Gastrocnemius medialis (tissue), 4 donors: ENCODE data around the gene C11orf52. TPM values are rescaled to one million over a fixed set of nuclear protein-coding genes. Genes with fewer than 3 reads are reported as not detected.
A peak's percentile ranks its signal among the peaks of the same experiment; 100 is the strongest.

Experiments
- ATAC-seq, 2 donors: fragments of 150-250 bp; one replicate each; pipeline ENCODE4 v1.9.1; 2016
- DNase-seq, 2 donors: peaks; one replicate each; pipeline ENCODE4 v3.0.0-alpha.2; 2019
- H3K27ac ChIP-seq, 4 donors: fragments of 200-600 bp; sonication (generic); 1 replicate in 1 of 4; 2 replicates in 3 of 4; pipeline ENCODE4 v1.5.1; 2016 to 2018; ENCODE audit warnings: mild to moderate bottlenecking in 2 of 4, moderate library complexity in 1 of 4
- H3K27me3 ChIP-seq, 3 donors: fragments of 200-600 bp; sonication (generic) in 2 of 3; 1 replicate in 1 of 3; 2 replicates in 2 of 3; pipeline versions ENCODE4 v1.5.1 to v1.6.0; 2016 to 2019; ENCODE audit warnings: mild to moderate bottlenecking in 1 of 3, moderate library complexity in 1 of 3
- H3K36me3 ChIP-seq, 2 donors: fragments of 200-600 bp; sonication (generic) in 1 of 2; one replicate each; pipeline ENCODE4 v1.5.1; 2017 to 2018
- H3K4me1 ChIP-seq, 2 donors: fragments of 200-600 bp; sonication (generic) in 1 of 2; one replicate each; pipeline ENCODE4 v1.5.1; 2016 to 2017; ENCODE audit warnings: mild to moderate bottlenecking in 2 of 2
- H3K4me3 ChIP-seq, 4 donors: fragments of 200-600 bp; sonication (generic) in 3 of 4; 1 replicate in 1 of 4; 2 replicates in 3 of 4; pipeline ENCODE4 v1.5.1; 2016 to 2019; ENCODE audit warnings: mild to moderate bottlenecking in 2 of 4
- H3K9me3 ChIP-seq, 3 donors: fragments of 200-600 bp; sonication (generic) in 2 of 3; 1 replicate in 1 of 3; 2 replicates in 2 of 3; pipeline ENCODE4 v1.5.1; 2016 to 2019
- POLR2A ChIP-seq, 2 donors: fragments of 450-650 bp; IDR thresholded peaks; one replicate each; pipeline ENCODE4 v1.6.1; 2017; ENCODE audit warnings: antibody characterized with exemption in 2 of 2, mild to moderate bottlenecking in 2 of 2, moderate library complexity in 2 of 2
- in situ Hi-C, 4 donors: fragments of 200-750 bp; cut with MboI; loops; one replicate each; pipeline versions ENCODE4 v1.15.0 to v1.8.0; 2017; ENCODE audit warnings: low sequenced_read_pairs in 4 of 4
- intact Hi-C: fragments of 100-400 bp; cut with DNase I; formaldehyde crosslinking; loops from one replicate; pipeline ENCODE4 v1.15.1; 2023; ENCODE audit warnings: low total_unique reads
- total RNA-seq, 4 donors: library from RNA; depleted of rRNA; stranded (reverse); fragments of >200 nt; gene quantifications; one replicate each; pipeline versions ENCODE4 v1.1.0 to v1.2.3, GENCODE V29; 2016
- TF ChIP-seq, protein P1 (sequence below), 5 experiments: fragments of 450-650 bp in 3 of 5; fragments of 200-600 bp in 2 of 5; sonication (generic) in 2 of 5; IDR thresholded peaks in 4 of 5; conservative IDR thresholded peaks in 1 of 5; 1 replicate in 4 of 5; 2 replicates in 1 of 5; pipeline ENCODE4 v1.5.1; 2016 to 2019; ENCODE audit warnings: antibody characterized with exemption in 5 of 5, mild to moderate bottlenecking in 3 of 5, moderate library complexity in 3 of 5

Gene C11orf52
- total RNA-seq, 4 donors from 2014 or later, result 6.3 to 23.8 (median 11.9) TPM

- TF ChIP-seq POLR2A (IDR thresholded peaks at IDR 0.05), result no peak
- peaks cover 51 to 60% of the 10 kb centered on the region in 2 donors for H3K4me1 ChIP-seq
- in situ Hi-C loops, result no loop called here
- no peaks in the 10 kb centered on the region for H3K36me3 ChIP-seq
- H3K9me3 ChIP-seq, result no peaks in the 10 kb centered on the region
- no peak for ATAC-seq
- H3K27ac ChIP-seq, result peak overlapping the region; percentile 91 to 94 (median 92)
- H3K27me3 ChIP-seq, result no peaks in the 10 kb centered on the region
- H3K4me3 ChIP-seq, result no peak overlapping the region
- DNase-seq, result no peak
- intact Hi-C loops, result no loop called here
These were observed 1.4 kb upstream of the C11orf52 start for GRCh38 chr11:111917312-111917711.

GRCh38 chr11:111917788-111918187 lies 925 bp upstream of the C11orf52 start:
- intact Hi-C loops (no loop called here), in situ Hi-C loops (no loop called here)
- Histone ChIP-seq H3K9me3 (no peaks in the 10 kb centered on the region), H3K27ac (peak overlapping the region; percentile 91 to 94 (median 92)), H3K4me1 (peaks cover 50 to 64% of the 10 kb centered on the region in 2 donors), H3K4me3 (no peak overlapping the region), H3K27me3 (no peaks in the 10 kb centered on the region), H3K36me3 (no peaks in the 10 kb centered on the region)
- DNase-seq (no peak), ATAC-seq (no peak)
- no peak for TF ChIP-seq POLR2A (IDR thresholded peaks at IDR 0.05)
- TF ChIP-seq, protein P1, sequence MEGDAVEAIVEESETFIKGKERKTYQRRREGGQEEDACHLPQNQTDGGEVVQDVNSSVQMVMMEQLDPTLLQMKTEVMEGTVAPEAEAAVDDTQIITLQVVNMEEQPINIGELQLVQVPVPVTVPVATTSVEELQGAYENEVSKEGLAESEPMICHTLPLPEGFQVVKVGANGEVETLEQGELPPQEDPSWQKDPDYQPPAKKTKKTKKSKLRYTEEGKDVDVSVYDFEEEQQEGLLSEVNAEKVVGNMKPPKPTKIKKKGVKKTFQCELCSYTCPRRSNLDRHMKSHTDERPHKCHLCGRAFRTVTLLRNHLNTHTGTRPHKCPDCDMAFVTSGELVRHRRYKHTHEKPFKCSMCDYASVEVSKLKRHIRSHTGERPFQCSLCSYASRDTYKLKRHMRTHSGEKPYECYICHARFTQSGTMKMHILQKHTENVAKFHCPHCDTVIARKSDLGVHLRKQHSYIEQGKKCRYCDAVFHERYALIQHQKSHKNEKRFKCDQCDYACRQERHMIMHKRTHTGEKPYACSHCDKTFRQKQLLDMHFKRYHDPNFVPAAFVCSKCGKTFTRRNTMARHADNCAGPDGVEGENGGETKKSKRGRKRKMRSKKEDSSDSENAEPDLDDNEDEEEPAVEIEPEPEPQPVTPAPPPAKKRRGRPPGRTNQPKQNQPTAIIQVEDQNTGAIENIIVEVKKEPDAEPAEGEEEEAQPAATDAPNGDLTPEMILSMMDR (IDR thresholded peaks at IDR 0.05 in 4 of 5, conservative IDR thresholded peaks at IDR 0.05 in 1 of 5), result no peak

GRCh38 chr11:111920908-111921307 lies 2.2 kb downstream of the C11orf52 start:
- Histone ChIP-seq H3K27ac (peak overlapping the region; percentile 91 to 94 (median 92)), H3K9me3 (no peaks in the 10 kb centered on the region), H3K4me3 (no peak overlapping the region), H3K27me3 (no peaks in the 10 kb centered on the region), H3K4me1 (peaks cover 65 to 79% of the 10 kb centered on the region in 2 donors), H3K36me3 (no peaks in the 10 kb centered on the region)
- TF ChIP-seq, protein P1 (IDR thresholded peaks at IDR 0.05 in 4 of 5, conservative IDR thresholded peaks at IDR 0.05 in 1 of 5), result no peak
- TF ChIP-seq POLR2A (IDR thresholded peaks at IDR 0.05), result no peak
- in situ Hi-C loops, result no loop called here
- ATAC-seq, result no peak
- DNase-seq, result no peak
- intact Hi-C loops, result no loop called here

DNA sequence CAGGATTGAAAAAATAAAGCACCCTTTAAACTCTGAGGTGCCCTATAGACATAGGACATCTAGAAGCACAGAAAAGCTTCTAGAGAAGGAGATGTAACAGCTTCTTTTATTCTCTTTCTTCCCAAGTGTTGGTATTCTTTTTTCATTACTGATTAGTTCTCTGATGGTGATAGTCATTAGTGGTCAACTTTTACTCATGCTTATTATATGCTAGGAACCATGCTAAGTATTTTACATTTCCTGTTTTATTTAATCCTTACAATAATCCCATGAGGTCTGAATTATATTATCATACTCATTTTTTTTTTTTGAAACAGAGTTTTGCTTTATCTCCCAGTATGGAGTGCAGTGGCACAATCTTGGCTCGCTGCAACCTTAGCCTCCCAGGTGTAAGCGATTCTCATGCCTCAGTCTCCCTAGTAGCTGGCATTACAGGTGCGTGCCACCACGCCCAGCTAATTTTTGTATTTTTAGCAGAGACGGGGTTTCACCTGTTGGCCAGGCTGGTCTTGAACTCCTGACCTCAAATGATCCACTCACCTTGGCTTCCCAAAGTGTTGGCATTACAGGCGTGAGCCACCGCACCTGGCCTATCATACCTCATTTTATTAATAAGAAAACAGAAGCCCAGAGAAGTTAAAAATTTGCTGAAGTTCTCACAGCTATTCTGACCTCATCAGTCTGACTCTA lies 3.0 kb downstream of the C11orf52 start:
- intact Hi-C loops (no loop called here), in situ Hi-C loops (no loop called here)
- Histone ChIP-seq H3K4me3 (no peak overlapping the region), H3K27me3 (no peaks in the 10 kb centered on the region), H3K36me3 (no peaks in the 10 kb centered on the region), H3K27ac (peak overlapping the region; percentile 91 to 94 (median 92)), H3K4me1 (peaks cover 72 to 82% of the 10 kb centered on the region in 2 donors), H3K9me3 (no peaks in the 10 kb centered on the region)
- TF ChIP-seq, protein P1 (IDR thresholded peaks at IDR 0.05 in 4 of 5, conservative IDR thresholded peaks at IDR 0.05 in 1 of 5), result no peak
- TF ChIP-seq POLR2A (IDR thresholded peaks at IDR 0.05), result no peak
- ATAC-seq (no peak), DNase-seq (no peak)

GRCh38 chr11:111922803-111923202 lies 4.1 kb downstream of the C11orf52 start:
- H3K27ac ChIP-seq, result peak overlapping the region; percentile 91 to 94 (median 92)
- peak; percentile 61 to 86 for DNase-seq
- peak overlapping the region; percentile 11 to 37 (median 30) for H3K4me3 ChIP-seq
- intact Hi-C loops, result no loop called here
- H3K27me3 ChIP-seq, result no peaks in the 10 kb centered on the region
- peak; percentile 45 to 59 for ATAC-seq
- no peaks in the 10 kb centered on the region for H3K9me3 ChIP-seq
- peaks cover 67 to 79% of the 10 kb centered on the region in 2 donors for H3K4me1 ChIP-seq
- H3K36me3 ChIP-seq, result no peaks in the 10 kb centered on the region
- in situ Hi-C loops, result no loop called here
- no peak for TF ChIP-seq POLR2A (IDR thresholded peaks at IDR 0.05)
- TF ChIP-seq, protein P1 (IDR thresholded peaks at IDR 0.05 in 4 of 5, conservative IDR thresholded peaks at IDR 0.05 in 1 of 5), result no peak
